H1 (cell line): ENCODE data around the gene NHSL2. TPM values are rescaled to one million over a fixed set of nuclear protein-coding genes. Genes with fewer than 3 reads are reported as not detected.

Experiments
- CTCF ChIA-PET: fragments of 300-600 bp; sonication (Branson Sonifier 250); formaldehyde crosslinking; loops from one replicate; lab custom pipeline; 2021; ENCODE audit not compliant: partially characterized antibody; lab: Charles Lee
- POLR2A ChIA-PET: fragments of 300-600 bp; sonication (Branson Sonifier 250); formaldehyde crosslinking; loops from one replicate; lab custom pipeline; 2021; ENCODE audit warnings: inconsistent platforms; ENCODE audit not compliant: partially characterized antibody; lab: Charles Lee
- DNase-seq, 2 experiments: peaks; one replicate each; pipeline versions ENCODE4 v3.0.0 to v3.0.0-alpha.2; 2010 to 2022; ENCODE audit warnings: low spot score in 2 of 2, low read depth in 1 of 2, mixed read lengths in 1 of 2
- FAIRE-seq: peaks from 2 replicates; lab custom pipeline; 2011; peaks lifted over from hg19 to GRCh38; lab: Jason Lieb, UNC
- H2AFZ ChIP-seq: 2 replicates; pipeline ENCODE4 v1.8.1; 2012; ENCODE audit warnings: low read length, inconsistent platforms
- H2AK5ac ChIP-seq: 2 replicates; pipeline ENCODE4 v1.6.1; 2013; ENCODE audit warnings: low read depth, low read length
- H2BK120ac ChIP-seq: replicated peaks from 2 replicates; pipeline ENCODE3; 2013; ENCODE audit warnings: low read depth, low read length, inconsistent platforms
- H2BK12ac ChIP-seq: 2 replicates; pipeline ENCODE4 v1.6.1; 2013; ENCODE audit warnings: low read depth, low read length
- H2BK15ac ChIP-seq: 2 replicates; pipeline ENCODE4 v1.6.1; 2013; ENCODE audit warnings: low read length
- H2BK20ac ChIP-seq: 2 replicates; pipeline ENCODE4 v1.6.1; 2013; ENCODE audit warnings: low read length
- H2BK5ac ChIP-seq: 2 replicates; pipeline ENCODE4 v1.6.1; 2013; ENCODE audit warnings: low read depth, low read length
- H3K14ac ChIP-seq: 2 replicates; pipeline ENCODE4 v1.6.1; 2013; ENCODE audit warnings: inconsistent platforms; ENCODE audit not compliant: insufficient read length
- H3K18ac ChIP-seq: 2 replicates; pipeline ENCODE4 v1.6.1; 2013; ENCODE audit warnings: low read length; ENCODE audit errors: extremely low read depth
- H3K23ac ChIP-seq: 2 replicates; pipeline ENCODE4 v1.6.1; 2013; ENCODE audit warnings: inconsistent platforms; ENCODE audit not compliant: insufficient read length
- H3K23me2 ChIP-seq: 2 replicates; pipeline ENCODE4 v1.6.1; 2013; ENCODE audit warnings: low read depth, low read length
- H3K27ac ChIP-seq: 2 replicates; pipeline ENCODE4 v1.6.1; 2011; ENCODE audit warnings: low read depth, low read length, inconsistent platforms
- H3K27me3 ChIP-seq, 4 experiments: replicated peaks in 1 of 4; 1 replicate in 1 of 4; 2 replicates in 3 of 4; pipeline versions ENCODE4 v1.6.1 to v1.8.1; 2011 to 2013; ENCODE audit warnings: low read length in 3 of 4, mild to moderate bottlenecking in 3 of 4, inconsistent platforms in 2 of 4, mixed read lengths in 2 of 4, moderate library complexity in 1 of 4; ENCODE audit not compliant: control insufficient read depth in 3 of 4, insufficient read depth in 3 of 4; ENCODE audit errors: extremely low read depth in 1 of 4
- H3K36me3 ChIP-seq, 4 experiments: 2 replicates each; pipeline versions ENCODE4 v1.6.1 to v1.8.1; 2011 to 2013; ENCODE audit warnings: mild to moderate bottlenecking in 4 of 4, low read length in 3 of 4, moderate library complexity in 2 of 4, control low read depth in 1 of 4, inconsistent platforms in 1 of 4; ENCODE audit not compliant: insufficient read depth in 4 of 4, control insufficient read depth in 2 of 4
- H3K4ac ChIP-seq: replicated peaks from 2 replicates; pipeline ENCODE3; 2013; ENCODE audit warnings: low read length, low read depth, mixed read lengths, inconsistent platforms; ENCODE audit not compliant: insufficient read length
- H3K4me1 ChIP-seq, 4 experiments: replicated peaks in 1 of 4; 1 replicate in 1 of 4; 2 replicates in 3 of 4; pipeline versions ENCODE4 v1.6.1 to v1.8.1; 2011 to 2013; ENCODE audit warnings: low read length in 3 of 4, inconsistent platforms in 2 of 4, mixed read lengths in 1 of 4; ENCODE audit not compliant: insufficient read depth in 4 of 4, control insufficient read depth in 3 of 4
- H3K4me2 ChIP-seq, 2 experiments: 2 replicates each; pipeline versions ENCODE4 v1.6.1 to v1.8.1; 2011 to 2013; ENCODE audit warnings: low read depth in 2 of 2, low read length in 2 of 2, control low read depth in 1 of 2, inconsistent platforms in 1 of 2, mild to moderate bottlenecking in 1 of 2; ENCODE audit not compliant: insufficient read depth in 1 of 2
- H3K4me3 ChIP-seq, 4 experiments: fragments of 200-600, 300-600 bp in 1 of 4; sonication (generic), shearing (Covaris generic), sonication (Bioruptor Twin) in 1 of 4; 2 replicates each; pipeline versions ENCODE4 v1.5.1 to v1.8.1; 2011 to 2016; ENCODE audit warnings: low read length in 4 of 4, low read depth in 3 of 4, control low read depth in 2 of 4, inconsistent platforms in 2 of 4, mild to moderate bottlenecking in 2 of 4, mixed read lengths in 1 of 4, moderate library complexity in 1 of 4; ENCODE audit not compliant: insufficient read depth in 2 of 4; ENCODE audit errors: extremely low read depth in 1 of 4
- H3K56ac ChIP-seq: replicated peaks from 2 replicates; pipeline ENCODE3; 2013; ENCODE audit warnings: low read depth, mild to moderate bottlenecking, mixed read lengths, low read length, inconsistent platforms; ENCODE audit not compliant: insufficient read length
- H3K79me1 ChIP-seq: 2 replicates; pipeline ENCODE4 v1.6.1; 2013; ENCODE audit warnings: low read depth, low read length, control low read depth
- H3K79me2 ChIP-seq, 2 experiments: 2 replicates each; pipeline versions ENCODE4 v1.6.1 to v1.8.1; 2012 to 2013; ENCODE audit warnings: low read length in 2 of 2, mild to moderate bottlenecking in 2 of 2, inconsistent platforms in 1 of 2; ENCODE audit not compliant: insufficient read depth in 2 of 2, control insufficient read depth in 1 of 2
- H3K9ac ChIP-seq, 4 experiments: replicated peaks in 1 of 4; 1 replicate in 1 of 4; 2 replicates in 3 of 4; pipeline versions ENCODE4 v1.6.1 to v1.8.1; 2011 to 2013; ENCODE audit warnings: low read depth in 3 of 4, low read length in 3 of 4, control low read depth in 2 of 4, mild to moderate bottlenecking in 2 of 4, moderate library complexity in 2 of 4, inconsistent platforms in 1 of 4; ENCODE audit errors: extremely low read depth in 1 of 4
- H3K9me3 ChIP-seq, 2 experiments: 2 replicates each; pipeline versions ENCODE4 v1.6.1 to v1.8.1; 2012 to 2013; ENCODE audit warnings: mild to moderate bottlenecking in 2 of 2, moderate library complexity in 2 of 2, control low read depth in 1 of 2, inconsistent platforms in 1 of 2, low read depth in 1 of 2, low read length in 1 of 2, mixed read lengths in 1 of 2; ENCODE audit not compliant: insufficient read depth in 2 of 2
- H4K20me1 ChIP-seq, 2 experiments: replicated peaks in 1 of 2; 2 replicates each; pipeline versions ENCODE3 to v1.8.1; 2011 to 2013; ENCODE audit warnings: inconsistent platforms in 2 of 2, low read length in 2 of 2, mild to moderate bottlenecking in 1 of 2; ENCODE audit not compliant: insufficient read depth in 2 of 2, control insufficient read depth in 1 of 2
- H4K5ac ChIP-seq: 2 replicates; pipeline ENCODE4 v1.6.1; 2013; ENCODE audit warnings: low read length, low read depth, mixed read lengths, inconsistent platforms; ENCODE audit not compliant: insufficient read length
- H4K8ac ChIP-seq: 2 replicates; pipeline ENCODE4 v1.8.0; 2013; ENCODE audit warnings: mild to moderate bottlenecking, moderate library complexity, low read length, inconsistent platforms; ENCODE audit not compliant: insufficient read depth; ENCODE audit errors: extremely low read depth
- H4K91ac ChIP-seq: replicated peaks from 2 replicates; pipeline ENCODE3; 2013; ENCODE audit warnings: low read length, mixed read lengths, inconsistent platforms; ENCODE audit not compliant: insufficient read length
- CEBPB ChIP-seq: IDR thresholded peaks from 2 replicates; pipeline ENCODE4 v1.6.1; 2012; ENCODE audit warnings: low read depth, low read length
- CHD1 ChIP-seq: IDR thresholded peaks from 2 replicates; pipeline ENCODE4 v1.6.1; 2012; ENCODE audit warnings: low read depth, low read length, improper control_type of control experiment
- GABPA ChIP-seq: IDR thresholded peaks from 2 replicates; pipeline ENCODE4 v1.6.1; 2011; ENCODE audit warnings: mild to moderate bottlenecking, low read length, moderate library complexity, borderline replicate concordance; ENCODE audit not compliant: insufficient read depth
- MAFK ChIP-seq: IDR thresholded peaks from 2 replicates; pipeline ENCODE4 v1.6.1; 2012; ENCODE audit warnings: low read depth, mild to moderate bottlenecking, improper control_type of control experiment, low read length
- NANOG ChIP-seq: IDR thresholded peaks from 2 replicates; pipeline ENCODE4 v1.6.1; 2011; ENCODE audit warnings: low read length, low read depth, mild to moderate bottlenecking, inconsistent platforms; ENCODE audit not compliant: insufficient read depth, poor library complexity, severe bottlenecking
- RBBP5 ChIP-seq: IDR thresholded peaks from 2 replicates; pipeline ENCODE4 v1.7.1; 2012; ENCODE audit warnings: low read depth, mild to moderate bottlenecking, inconsistent platforms, low read length, moderate library complexity, borderline replicate concordance
- WGBS, 2 experiments: shearing (Covaris generic) in 1 of 2; methylation state at CpG; one replicate each; pipeline versions ENCODE4 v1.1.6 to v1.1.7; 2013 to 2015; ENCODE audit warnings: low lambda C conversion rate in 2 of 2, mixed read lengths in 2 of 2, inconsistent platforms in 1 of 2, low coverage in 1 of 2, missing lambda C conversion rate in 1 of 2; ENCODE audit not compliant: insufficient replicate concordance in 2 of 2, insufficient coverage in 1 of 2, insufficient read length in 1 of 2; ENCODE audit errors: extremely low coverage in 1 of 2, missing lambda C conversion rate in 1 of 2; 5-methylcytosine and 5-hydroxymethylcytosine counted together
- polyA plus RNA-seq, 7 experiments: library from polyadenylated mRNA; depleted of rRNA in 3 of 7; stranded (reverse) in 5 of 7; unstranded in 2 of 7; fragments of >200 nt in 5 of 7; fragments of 200-250 nt in 2 of 7; gene quantifications; 1 replicate in 5 of 7; 2 replicates in 1 of 7; 4 replicates in 1 of 7; pipeline versions ENCODE4 v1.2.1 to v1.2.3, GENCODE V29; 2011 to 2013; ENCODE audit warnings: missing spikeins in 2 of 7, mixed read lengths in 2 of 7
- total RNA-seq: library from RNA; stranded (reverse); fragmentation: NEBNext Ultra II Directional; extraction: Animal tissue kit (Norgen Biotek cat#: 25700); gene quantifications from 2 replicates; pipeline ENCODE4 v1.2.1, GENCODE V29; 2021

The NHSL2 gene
- total and polyA plus RNA-seq, 2 of the 8 experiments (the other 6 are each of a cell fraction or from before 2014, with no cell fraction given) = 3.7 to 7.2 TPM

GRCh38 chrX:72137846-72138495 is 227.3 kb downstream of the NHSL2 start:
- Histone ChIP-seq H3K9me3 (no peaks in the 10 kb centered on the region), H2BK15ac (no peak overlapping the region), H3K4ac (no peak overlapping the region), H3K23me2 (no peaks in the 10 kb centered on the region), H2BK20ac (no peak overlapping the region), H3K9ac (no peak overlapping the region), H4K5ac (no peak overlapping the region), H2BK5ac (no peak overlapping the region), H3K23ac (no peak overlapping the region), H3K27me3 (peaks cover 0 to 4% (median 2%) of the 10 kb centered on the region in 4 experiments; a peak in 5 of 7 replicates), H3K36me3 (peaks cover 0 to 4% (median 2%) of the 10 kb centered on the region in 4 experiments; a peak in 2 of 8 replicates), H3K56ac (no peak overlapping the region), H3K79me1 (no peaks in the 10 kb centered on the region), H3K14ac (no peak overlapping the region), H4K8ac (no peak overlapping the region), H4K20me1 (peaks cover 0 to 6% of the 10 kb centered on the region in 2 experiments), H3K79me2 (no peaks in the 10 kb centered on the region), H2BK12ac (no peak overlapping the region), H3K27ac (no peak overlapping the region), H3K4me2 (no peak overlapping the region), H2BK120ac (no peak overlapping the region), H2AK5ac (no peak overlapping the region), H2AFZ (no peak overlapping the region), H4K91ac (no peak overlapping the region), H3K4me1 (no peaks in the 10 kb centered on the region), H3K4me3 (no peak overlapping the region), H3K18ac (no peak overlapping the region)
- ChIA-PET POLR2A (no interaction called here), CTCF (interaction anchor here (0.6 to 0.7 kb wide), 2 partner anchors 10 to 11 kb away, joined by 3 read pairs; no protein-coding TSS in a partner anchor)
- TF ChIP-seq RBBP5 (no peak), CHD1 (no peak), GABPA (no peak), CEBPB (no peak), MAFK (no peak), NANOG (no peak)
- no peak for DNase-seq
- no peak for FAIRE-seq
- 88% methylated on average over 8 of the region's 9 CpGs; no CpG with 5 or more reads in 1 of the 2 experiments for WGBS, 2 experiments
